GM19463 (cell line): ENCODE data around the gene TOPBP1.

Experiments
- ATAC-seq: cut with Tn5 transposase; IDR thresholded peaks from one replicate; pipeline ENCODE4 v1.9.1; 2021; ENCODE audit warnings: mild to moderate bottlenecking, moderate library complexity; ENCODE audit not compliant: unreplicated experiment

TOPBP1 gene

GRCh38 chr3:133610031-133610430, 51.7 kb downstream of the TOPBP1 start:
- ATAC-seq = no peak

GRCh38 chr3:133608388-133608787, 53.4 kb downstream of the TOPBP1 start:
- no peak for ATAC-seq

GRCh38 chr3:133607816-133608215, 53.9 kb downstream of the TOPBP1 start:
- ATAC-seq = no peak

- no peak for ATAC-seq
These were observed 54.8 kb downstream of the TOPBP1 start for GRCh38 chr3:133606902-133607301.

GRCh38 chr3:133606342-133606741, 55.4 kb downstream of the TOPBP1 start:
- no peak for ATAC-seq

GRCh38 chr3:133600572-133601081, 61.1 kb downstream of the TOPBP1 start:
- ATAC-seq = no peak

GRCh38 chr3:133599280-133599679, 62.5 kb downstream of the TOPBP1 start:
- ATAC-seq = no peak

GRCh38 chr3:133598405-133598804, 63.3 kb downstream of the TOPBP1 start:
- no peak for ATAC-seq

GRCh38 chr3:133595341-133595740, 66.4 kb downstream of the TOPBP1 start:
- ATAC-seq = no peak

GRCh38 chr3:133593243-133593642, 68.5 kb downstream of the TOPBP1 start:
- no peak for ATAC-seq

- ATAC-seq = no peak
These were observed 68.9 kb downstream of the TOPBP1 start for GRCh38 chr3:133592843-133593242.

GRCh38 chr3:133591271-133591742, 70.4 kb downstream of the TOPBP1 start:
- no peak for ATAC-seq

GRCh38 chr3:133589503-133589902, 72.2 kb downstream of the TOPBP1 start:
- no peak for ATAC-seq

- ATAC-seq = no peak
These were observed 72.8 kb downstream of the TOPBP1 start for GRCh38 chr3:133588784-133589465.

GRCh38 chr3:133588035-133588434, 73.7 kb downstream of the TOPBP1 start:
- ATAC-seq = no peak

GRCh38 chr3:133583396-133583795, 78.3 kb downstream of the TOPBP1 start:
- ATAC-seq = no peak

- no peak for ATAC-seq
These were observed 83.1 kb downstream of the TOPBP1 start for GRCh38 chr3:133578548-133579191.

- no peak for ATAC-seq
These were observed 85.6 kb downstream of the TOPBP1 start for GRCh38 chr3:133576169-133576568.

GRCh38 chr3:133575086-133575485, 86.7 kb downstream of the TOPBP1 start:
- ATAC-seq = no peak

GRCh38 chr3:133574260-133574881, 87.4 kb downstream of the TOPBP1 start:
- peak; percentile 38 for ATAC-seq

- ATAC-seq = peak; percentile 25
These were observed 88.0 kb downstream of the TOPBP1 start, which contains the start of gene CDV3 for GRCh38 chr3:133573629-133574194. TSS of gene CDV3 (plus strand) at chr3:133573686. CDS start at chr3:133574045, 359 bp downstream.
